Mesothelial cell of epicardium (in vitro differentiated cells): ENCODE results near the gene RANBP3. TPM values are rescaled to one million over a fixed set of nuclear protein-coding genes. Genes with fewer than 3 reads are reported as not detected.

Source experiments
- DNase-seq, 2 experiments: peaks; one replicate each; pipeline ENCODE4 v3.0.0; 2021; ENCODE audit warnings: low spot score in 2 of 2; ENCODE audit not compliant: unreplicated experiment in 2 of 2
- H3K27ac Mint-ChIP-seq: 2 replicates; pipeline ENCODE4 v1.8.0; 2021; ENCODE audit warnings: mixed read lengths
- H3K27me3 Mint-ChIP-seq: 2 replicates; pipeline ENCODE4 v1.8.0; 2021; ENCODE audit warnings: low read depth, mixed read lengths
- H3K36me3 Mint-ChIP-seq: 2 replicates; pipeline ENCODE4 v1.8.0; 2021; ENCODE audit warnings: mixed read lengths
- H3K4me1 Mint-ChIP-seq: 2 replicates; pipeline ENCODE4 v1.8.0; 2021; ENCODE audit warnings: mixed read lengths
- H3K4me3 Mint-ChIP-seq: 2 replicates; pipeline ENCODE4 v1.8.0; 2021; ENCODE audit warnings: mild to moderate bottlenecking, moderate library complexity, mixed read lengths
- H3K9me3 Mint-ChIP-seq: 2 replicates; pipeline ENCODE4 v1.8.0; 2021; ENCODE audit warnings: mixed read lengths
- CTCF ChIP-seq: fragments of 200-600 bp; sonication (generic); IDR thresholded peaks from one replicate; pipeline ENCODE4 v1.5.0; 2021; ENCODE audit warnings: antibody characterized with exemption; ENCODE audit not compliant: unreplicated experiment
- total RNA-seq: library from RNA; stranded (reverse); gene quantifications from 3 replicates; pipeline ENCODE4 v1.2.1, GENCODE V29; 2021

RANBP3 gene
- total RNA-seq, 1 donor from 2014 or later, result 83.3 TPM

- H3K27me3 Mint-ChIP-seq, result no peaks in the 10 kb centered on the region
- H3K4me1 Mint-ChIP-seq, result peaks cover 10% of the 10 kb centered on the region
- peak; percentile 99 for DNase-seq
- peak within 1 kb of the TSS; percentile 99 for H3K27ac Mint-ChIP-seq
- H3K4me3 Mint-ChIP-seq, result peak within 1 kb of the TSS; percentile 98
- no peaks in the 10 kb centered on the region for H3K9me3 Mint-ChIP-seq
- TF ChIP-seq CTCF, result no peak
- peaks cover 11% of the 10 kb centered on the region for H3K36me3 Mint-ChIP-seq
Observed at GRCh38 chr19:5903624-5904351, 74.2 kb downstream of the RANBP3 start, which contains the start of gene NDUFA11. TSS of gene NDUFA11 (minus strand) at chr19:5903790. CDS start at chr19:5903708, 82 bp downstream.

DNA sequence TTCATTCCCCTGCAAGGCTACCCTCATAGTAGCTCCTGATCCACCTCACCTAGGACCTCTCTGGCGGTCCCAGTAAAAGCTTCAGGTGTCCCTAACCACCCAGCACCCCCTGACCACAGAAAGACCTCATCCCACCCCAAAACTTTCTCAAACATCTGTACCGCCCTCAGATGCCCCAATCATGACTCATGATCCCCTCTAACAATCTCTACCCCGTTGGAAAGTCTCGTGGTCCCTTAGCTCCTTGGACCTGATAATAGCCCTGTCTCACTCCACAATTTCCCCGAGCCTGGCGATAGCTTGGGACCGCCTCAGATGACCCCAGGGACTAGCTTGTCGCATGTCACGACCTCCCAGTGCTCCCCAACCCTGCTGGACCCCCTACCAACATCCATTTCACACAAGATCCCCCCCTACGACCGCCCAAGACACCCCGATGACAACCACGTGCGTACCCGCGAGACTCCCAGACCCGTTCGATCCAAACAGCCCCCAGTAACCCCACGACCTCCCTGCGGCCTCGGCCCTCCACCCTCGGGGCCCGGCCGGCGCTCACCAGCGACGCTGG, 74.8 kb downstream of the RANBP3 start:
- Mint-ChIP-seq H3K4me3 (peak overlapping the region; percentile 98), H3K27ac (peak overlapping the region; percentile 99), H3K36me3 (peaks cover 11% of the 10 kb centered on the region), H3K27me3 (no peaks in the 10 kb centered on the region), H3K9me3 (no peaks in the 10 kb centered on the region), H3K4me1 (peaks cover 10% of the 10 kb centered on the region)
- no peak for DNase-seq
- no peak for TF ChIP-seq CTCF

DNA sequence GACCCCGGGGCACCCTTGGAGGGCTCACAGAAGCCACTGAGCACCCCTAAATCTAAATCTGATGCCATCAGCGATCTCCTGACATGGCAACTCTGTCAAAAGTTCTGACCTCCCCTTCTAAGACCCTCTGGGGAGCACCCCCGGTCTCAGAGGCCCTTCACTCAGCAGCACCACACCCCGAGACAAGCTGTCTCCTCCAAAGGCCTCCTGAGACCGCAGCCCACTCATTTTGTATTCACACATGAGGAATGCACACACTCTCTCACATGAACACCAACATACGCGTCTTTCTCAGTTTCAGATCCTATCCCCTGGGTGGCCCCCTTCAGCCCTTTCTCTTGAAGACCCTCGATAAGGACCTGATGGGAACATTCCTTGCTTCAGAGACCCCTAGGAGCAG, 77.0 kb downstream of the RANBP3 start:
- Mint-ChIP-seq H3K4me3 (peak overlapping the region; percentile 33), H3K27ac (no peak overlapping the region), H3K36me3 (peaks cover 11% of the 10 kb centered on the region), H3K27me3 (no peaks in the 10 kb centered on the region), H3K9me3 (no peaks in the 10 kb centered on the region), H3K4me1 (peaks cover 10% of the 10 kb centered on the region)
- no peak for DNase-seq
- no peak for TF ChIP-seq CTCF

DNA sequence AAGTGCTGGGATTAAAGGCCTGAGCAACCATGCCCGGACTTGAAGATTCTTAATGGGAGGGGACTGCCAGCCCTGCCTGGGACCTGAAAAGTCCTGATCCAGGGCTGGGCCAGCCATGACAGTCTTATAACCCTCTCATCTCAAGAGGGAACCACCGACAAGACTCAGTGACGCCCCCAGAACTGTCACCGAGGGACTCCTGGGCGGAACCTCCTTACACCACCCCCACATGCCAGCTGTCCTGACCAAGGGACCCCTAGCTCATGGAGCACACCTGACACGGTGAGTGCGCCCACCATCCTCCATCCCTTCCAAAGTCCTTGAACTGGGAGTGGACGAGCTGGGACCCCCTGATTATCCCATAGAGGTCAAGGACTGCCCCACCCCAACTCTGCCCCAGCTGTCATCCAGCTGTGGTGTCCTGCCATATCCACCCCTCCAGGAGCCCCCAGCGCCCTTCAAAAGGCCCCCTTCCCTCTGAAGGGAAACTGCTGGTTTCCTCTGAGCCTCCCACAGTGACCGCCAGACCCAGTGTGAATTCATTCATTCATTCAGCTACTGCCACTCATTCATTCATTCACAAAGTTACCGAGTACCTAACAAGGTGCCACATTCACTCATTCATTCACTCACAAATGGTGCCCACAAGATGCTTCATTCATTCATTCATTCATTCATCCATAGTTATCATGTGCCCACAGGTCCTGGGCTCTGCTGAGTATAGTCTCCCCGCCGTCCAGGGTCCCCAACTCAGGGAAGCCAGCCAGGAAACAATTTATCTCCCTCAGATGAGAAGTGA, 78.0 kb downstream of the RANBP3 start:
- H3K36me3 Mint-ChIP-seq, result peaks cover 13% of the 10 kb centered on the region
- H3K9me3 Mint-ChIP-seq, result no peaks in the 10 kb centered on the region
- no peak overlapping the region for H3K27ac Mint-ChIP-seq
- no peak for DNase-seq
- H3K4me3 Mint-ChIP-seq, result no peak overlapping the region
- no peak for TF ChIP-seq CTCF
- no peaks in the 10 kb centered on the region for H3K27me3 Mint-ChIP-seq
- H3K4me1 Mint-ChIP-seq, result peaks cover 10% of the 10 kb centered on the region

DNA sequence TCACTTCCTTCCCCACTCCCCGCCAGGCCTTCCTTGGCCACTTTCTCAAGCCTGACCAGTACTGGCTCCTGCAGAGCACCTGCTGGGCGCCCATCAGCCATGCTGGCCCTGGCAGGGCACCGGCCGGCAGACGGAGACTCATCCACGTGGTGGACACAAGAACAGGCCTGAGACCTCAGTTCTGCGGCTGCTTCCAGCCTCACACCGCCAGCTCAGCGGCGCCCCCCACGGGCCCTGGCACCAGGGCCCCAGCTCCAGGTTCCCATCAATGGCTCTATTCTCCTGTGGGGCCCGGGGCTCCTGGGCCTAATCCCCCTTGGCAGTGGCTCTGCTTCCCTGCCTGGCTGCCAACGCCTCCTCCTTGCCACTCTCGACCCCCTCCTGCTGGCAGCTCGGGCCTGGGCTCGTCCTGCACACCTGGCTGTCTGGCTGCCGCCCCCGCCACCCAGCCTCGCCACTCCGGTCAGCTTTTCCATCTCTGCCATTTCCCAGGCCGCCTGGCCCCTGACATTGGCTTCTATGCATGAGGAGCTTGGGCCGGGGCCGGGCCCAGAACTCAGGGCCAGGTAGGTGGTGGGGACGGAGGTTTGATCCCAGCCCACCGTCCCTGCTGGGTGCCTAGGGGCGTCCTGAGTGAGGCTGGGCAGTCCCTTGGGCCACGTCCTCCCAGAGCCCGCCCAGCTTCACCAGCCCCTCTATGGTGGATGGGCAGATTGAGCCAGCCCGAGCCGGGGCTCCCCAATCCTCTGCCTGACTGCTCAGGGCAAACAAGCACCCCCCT, 80.6 kb downstream of the RANBP3 start:
- Mint-ChIP-seq H3K36me3 (peaks cover 13% of the 10 kb centered on the region), H3K9me3 (no peaks in the 10 kb centered on the region), H3K4me3 (no peak overlapping the region), H3K27me3 (no peaks in the 10 kb centered on the region), H3K27ac (no peak overlapping the region), H3K4me1 (peaks cover 6% of the 10 kb centered on the region)
- TF ChIP-seq CTCF, result no peak
- DNase-seq, result no peak
